GM13977 (cell line): ENCODE data around the gene B4GALT5.

Experiments
- DNase-seq: peaks from one replicate; pipeline ENCODE4 v3.0.0; 2012; ENCODE audit warnings: low spot score
- CTCF ChIP-seq: IDR thresholded peaks from 2 replicates; pipeline ENCODE4 v1.5.1; 2012; ENCODE audit warnings: mild to moderate bottlenecking, control low read depth; ENCODE audit not compliant: insufficient read depth; ENCODE audit errors: extremely low read depth, missing control alignments
- in situ Hi-C: fragments of 300-500 bp; cut with MboI; formaldehyde crosslinking; loops from one replicate; pipeline ENCODE4 v1.12.0; 2022; ENCODE audit warnings: low sequenced_read_pairs, low pct_unique_long_range_greater_than_20kb, mixed read lengths, inconsistent platforms; ENCODE audit not compliant: unreplicated experiment

The B4GALT5 gene

GRCh38 chr20:49690899-49691620 is 22.6 kb downstream of the B4GALT5 start:
- DNase-seq: no peak
- in situ Hi-C loops: no loop called here
- no peak for TF ChIP-seq CTCF

GRCh38 chr20:49687595-49688567 is 25.8 kb downstream of the B4GALT5 start:
- TF ChIP-seq CTCF: no peak

GRCh38 chr20:49685809-49686208 is 27.9 kb downstream of the B4GALT5 start:
- no peak for DNase-seq
- in situ Hi-C loops: no loop called here
- no peak for TF ChIP-seq CTCF

More at GRCh38 chr20:49687595-49688567, 25.8 kb downstream of the B4GALT5 start:
- DNase-seq: no peak
- in situ Hi-C loops: no loop called here

GRCh38 chr20:49685161-49685601 is 28.5 kb downstream of the B4GALT5 start:
- in situ Hi-C loops: no loop called here
- no peak for DNase-seq

GRCh38 chr20:49684335-49684997 is 29.2 kb downstream of the B4GALT5 start:
- in situ Hi-C loops: no loop called here
- TF ChIP-seq CTCF: no peak
- DNase-seq: no peak

More at GRCh38 chr20:49685161-49685601, 28.5 kb downstream of the B4GALT5 start:
- no peak for TF ChIP-seq CTCF

- DNase-seq: no peak
- in situ Hi-C loops: no loop called here
These were observed 30.9 kb downstream of the B4GALT5 start for GRCh38 chr20:49682798-49683197.

More at GRCh38 chr20:49682798-49683197, 30.9 kb downstream of the B4GALT5 start:
- TF ChIP-seq CTCF: no peak
